HepG2 (cell line): ENCODE results near the gene ACSL5. TPM values are rescaled to one million over a fixed set of nuclear protein-coding genes. Genes with fewer than 3 reads are reported as not detected.
"Not testable (repeated sequence)": the region's sequence is repeated elsewhere in the genome, so short reads cannot be mapped to it uniquely, and the experiment has no call there.

Experiments
- ATAC-seq: fragments of 200-7000 bp; cut with Tn5 transposase; 3 replicates; pipeline ENCODE4 v1.9.1; 2020; ENCODE audit warnings: mild to moderate bottlenecking, moderate library complexity
- BruUV-seq: library from RNA; stranded (reverse); fragments of 400-500 nt; replicated peaks from 2 replicates; lab custom pipeline; 2021; lab: Mats Ljungman, UMichigan
- CTCF ChIA-PET: fragments of 300-600 bp; formaldehyde crosslinking; extraction: SDS; loops from one replicate; lab custom pipeline; 2021; ENCODE audit warnings: low total read pairs, inconsistent platforms, low intra/inter-chr PET ratio; lab: Yijun Ruan, JAX
- POLR2A ChIA-PET: fragments of 350-600 bp; sonication (Branson Sonifier 250); formaldehyde crosslinking; loops from one replicate; lab custom pipeline; 2020; ENCODE audit warnings: antibody characterized with exemption, inconsistent platforms; lab: Yijun Ruan, JAX
- DNase-seq: peaks from one replicate; pipeline ENCODE4 v3.0.0-alpha.2; 2015; ENCODE audit warnings: low spot score
- FAIRE-seq: peaks from 3 replicates; lab custom pipeline; 2011; peaks lifted over from hg19 to GRCh38; lab: Jason Lieb, UNC
- H2AFZ ChIP-seq: one replicate; pipeline ENCODE4 v1.6.1; 2011; ENCODE audit warnings: low read length, inconsistent platforms
- H3K27ac ChIP-seq: fragments of 300-600 bp; 3 replicates; pipeline ENCODE4 v1.8.0; 2011; ENCODE audit warnings: mixed run types, mild to moderate bottlenecking, mixed read lengths, low read length, inconsistent platforms; ENCODE audit not compliant: insufficient read depth; ENCODE audit errors: extremely low read length
- H3K27me3 ChIP-seq, 2 experiments: fragments of 200-600 bp in 1 of 2; 2 replicates in 1 of 2; 3 replicates in 1 of 2; pipeline versions ENCODE4 v1.6.0 to v1.8.0; 2011; ENCODE audit warnings: low read length in 2 of 2, mild to moderate bottlenecking in 2 of 2, moderate library complexity in 2 of 2, inconsistent platforms in 1 of 2; ENCODE audit not compliant: insufficient read depth in 2 of 2, control insufficient read depth in 1 of 2
- H3K36me3 ChIP-seq, 2 experiments: fragments of 200-600 bp in 1 of 2; replicated peaks in 1 of 2; 2 replicates in 1 of 2; 3 replicates in 1 of 2; pipeline versions ENCODE4 v1.5.1 to v1.8.0; 2011; ENCODE audit warnings: low read length in 2 of 2, inconsistent platforms in 1 of 2; ENCODE audit not compliant: insufficient read depth in 2 of 2, control insufficient read depth in 1 of 2
- H3K4me1 ChIP-seq: 2 replicates; pipeline ENCODE4 v1.5.1; 2012; ENCODE audit warnings: low read length, inconsistent platforms; ENCODE audit not compliant: insufficient read depth
- H3K4me2 ChIP-seq: 2 replicates; pipeline ENCODE4 v1.6.0; 2011; ENCODE audit warnings: low read depth, low read length, inconsistent platforms
- H3K4me3 ChIP-seq, 3 experiments: fragments of 200-600 bp in 1 of 3; sonication (generic), shearing (Covaris generic) in 1 of 3; replicated peaks in 1 of 3; 2 replicates each; pipeline ENCODE4 v1.5.1; 2011 to 2016; ENCODE audit warnings: low read length in 3 of 3, inconsistent platforms in 2 of 3, low read depth in 2 of 3, mild to moderate bottlenecking in 2 of 3, control low read depth in 1 of 3, mixed read lengths in 1 of 3; ENCODE audit not compliant: insufficient read depth in 1 of 3
- H3K79me2 ChIP-seq: one replicate; pipeline ENCODE4 v1.6.1; 2011; ENCODE audit warnings: low read length, inconsistent platforms; ENCODE audit not compliant: insufficient read depth
- H3K9ac ChIP-seq: 2 replicates; pipeline ENCODE4 v1.6.0; 2011; ENCODE audit warnings: mild to moderate bottlenecking, low read depth, low read length, inconsistent platforms; ENCODE audit not compliant: insufficient read depth
- H3K9me3 ChIP-seq: 2 replicates; pipeline ENCODE4 v1.5.1; 2012; ENCODE audit warnings: mild to moderate bottlenecking, low read length
- H4K20me1 ChIP-seq: 2 replicates; pipeline ENCODE4 v1.6.0; 2011; ENCODE audit warnings: inconsistent platforms, mild to moderate bottlenecking, low read length, moderate library complexity; ENCODE audit not compliant: insufficient read depth
- GLI4 ChIP-seq: sonication (generic); formaldehyde crosslinking; IDR thresholded peaks from 2 replicates; pipeline ENCODE4 v1.5.1; 2020; ENCODE audit warnings: missing genetic modification reagents, mild to moderate bottlenecking, moderate library complexity, borderline replicate concordance
- HMGA1 ChIP-seq: sonication (generic); formaldehyde crosslinking; conservative IDR thresholded peaks from 2 replicates; pipeline ENCODE4 v1.4.0; 2020; ENCODE audit warnings: missing genetic modification reagents
- NFYB ChIP-seq: sonication (generic); formaldehyde crosslinking; IDR thresholded peaks from 2 replicates; pipeline ENCODE4 v1.4.0; 2020; ENCODE audit warnings: missing genetic modification reagents
- NFYC ChIP-seq: IDR thresholded peaks from 2 replicates; pipeline ENCODE4 v1.6.1; 2016; ENCODE audit warnings: missing genetic modification reagents, missing compliant biosample characterization
- U2AF1 ChIP-seq: fragments of 200-400 bp; formaldehyde crosslinking; optimal IDR thresholded peaks from 2 replicates; pipeline ENCODE3; 2017; ENCODE audit warnings: mild to moderate bottlenecking, low read depth, low read length
- ZMYM4 ChIP-seq: sonication (generic); formaldehyde crosslinking; IDR thresholded peaks from 2 replicates; pipeline ENCODE4 v1.8.1; 2023; ENCODE audit warnings: mild to moderate bottlenecking, missing genetic modification reagents
- ZNF17 ChIP-seq: sonication (generic); formaldehyde crosslinking; IDR thresholded peaks from 2 replicates; pipeline ENCODE4 v1.5.0; 2020; ENCODE audit warnings: mild to moderate bottlenecking, missing genetic modification reagents
- ZNF503 ChIP-seq: sonication (generic); formaldehyde crosslinking; IDR thresholded peaks from 2 replicates; pipeline ENCODE4 v1.4.0; 2020; ENCODE audit warnings: missing genetic modification reagents
- ZNF558 ChIP-seq: sonication (generic); formaldehyde crosslinking; IDR thresholded peaks from 2 replicates; pipeline ENCODE4 v1.9.0; 2022; ENCODE audit warnings: mild to moderate bottlenecking, missing genetic modification reagents, borderline replicate concordance
- ZNF629 ChIP-seq: sonication (generic); formaldehyde crosslinking; conservative IDR thresholded peaks from 2 replicates; pipeline ENCODE4 v1.5.0; 2020; ENCODE audit warnings: missing genetic modification reagents
- ZNF703 ChIP-seq: sonication (generic); formaldehyde crosslinking; IDR thresholded peaks from 2 replicates; pipeline ENCODE4 v1.5.1; 2020; ENCODE audit warnings: missing genetic modification reagents, mild to moderate bottlenecking, moderate library complexity, borderline replicate concordance
- WGBS: methylation state at CpG from one replicate; pipeline ENCODE4 v1.1.6; 2017; ENCODE audit warnings: low lambda C conversion rate; 5-methylcytosine and 5-hydroxymethylcytosine counted together
- in situ Hi-C: cut with HindIII; loops from 2 replicates; pipeline ENCODE4 v1.10.0; 2017; ENCODE audit warnings: low pct_unique_long_range_greater_than_20kb; ENCODE audit not compliant: extremely low pct_ligation_motif_present
- intact Hi-C: fragments of 100-400 bp; cut with micrococcal nuclease; formaldehyde crosslinking; loops from one replicate; pipeline ENCODE4 v1.10.0; 2022; ENCODE audit not compliant: unreplicated experiment
- polyA plus RNA-seq, 8 experiments: library from polyadenylated mRNA; depleted of rRNA in 3 of 8; stranded (reverse) in 7 of 8; unstranded in 1 of 8; fragments of >200 nt; fragmentation: Illumina TruSeq in 4 of 8; extraction: Trizol in 4 of 8; gene quantifications; 2 replicates each; pipeline versions ENCODE4 v1.2.1 to v1.2.3, GENCODE V29; 2011 to 2016; ENCODE audit warnings: low read depth in 4 of 8, missing spikeins in 1 of 8, mixed read lengths in 1 of 8; ENCODE audit not compliant: insufficient read depth in 1 of 8
- total RNA-seq, 5 experiments: library from RNA; depleted of rRNA; stranded (reverse); fragments of >200 nt; fragmentation: Illumina TruSeq; extraction: Trizol; gene quantifications; 2 replicates each; pipeline ENCODE4 v1.2.3, GENCODE V29; 2016; ENCODE audit warnings: low read depth in 1 of 5
- TF ChIP-seq, protein P1 (sequence below): sonication (generic); formaldehyde crosslinking; IDR thresholded peaks from 2 replicates; pipeline ENCODE4 v1.8.0; 2022; ENCODE audit warnings: low read depth, missing genetic modification reagents

Gene ACSL5
- total and polyA plus RNA-seq, 2 of the 13 experiments (the other 11 are each of a cell fraction or from before 2014, with no cell fraction given) = 56.4 to 82.5 TPM

DNA sequence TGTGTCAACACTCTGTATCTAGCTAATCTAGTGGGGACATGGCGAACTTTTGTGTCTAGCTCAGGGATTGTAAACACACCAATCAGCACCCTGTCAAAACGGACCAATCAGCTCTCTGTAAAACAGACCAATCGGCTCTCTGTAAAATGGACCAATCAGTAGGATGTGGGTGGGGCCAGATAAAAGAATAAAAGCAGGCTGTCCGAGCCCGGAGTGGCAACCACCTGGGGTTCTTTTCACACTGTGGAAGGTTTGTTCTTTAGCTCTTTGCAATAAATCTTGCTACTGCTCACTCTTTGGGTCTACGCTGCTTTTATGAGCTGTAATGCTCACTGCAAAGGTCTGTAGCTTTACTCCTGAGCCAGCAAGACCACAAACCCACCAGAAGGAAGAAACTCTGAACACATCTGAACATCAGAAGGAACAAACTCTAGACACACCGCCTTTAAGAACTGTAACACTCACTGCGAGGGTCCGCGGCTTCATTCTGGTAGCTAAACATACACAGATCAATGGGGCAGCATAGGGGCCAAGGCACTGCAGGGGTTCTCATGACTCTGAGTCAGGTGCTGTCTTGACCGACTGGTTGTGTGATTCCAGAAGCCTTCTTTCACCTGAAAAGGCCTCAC is 1.6 kb upstream of the ACSL5 start:
- H3K27me3 ChIP-seq, H3K36me3 ChIP-seq, H3K9me3 ChIP-seq, in situ Hi-C loops, H3K4me3 ChIP-seq, H2AFZ ChIP-seq, CTCF ChIA-PET, FAIRE-seq, H3K9ac ChIP-seq, DNase-seq, H3K4me2 ChIP-seq, BruUV-seq, H3K27ac ChIP-seq, ATAC-seq, H4K20me1 ChIP-seq: not testable (repeated sequence)
- intact Hi-C loops = loop anchor here (5.0 kb wide), 1 partner anchor 40 kb away; no protein-coding TSS in a partner anchor
- TF ChIP-seq ZMYM4 = peak; percentile 29; the same call in 1 of the 2 replicates
- TF ChIP-seq NFYC (CRISPR knock-in tag) = peak; percentile 47; the same call in 1 of the 2 replicates
- TF ChIP-seq NFYB = peak; percentile 69; the same call in 1 of the 2 replicates
- Histone ChIP-seq H3K4me1 (peaks cover 52% of the 10 kb centered on the region), H3K79me2 (peaks cover 32% of the 10 kb centered on the region)
- WGBS = 98% methylated on average over 10 of the region's 11 CpGs
- POLR2A ChIA-PET = interaction anchor here (1.0 to 1.7 kb wide), 3 partner anchors 10 to 21 kb away, joined by 3 to 5 read pairs (median 3); no protein-coding TSS in a partner anchor

DNA sequence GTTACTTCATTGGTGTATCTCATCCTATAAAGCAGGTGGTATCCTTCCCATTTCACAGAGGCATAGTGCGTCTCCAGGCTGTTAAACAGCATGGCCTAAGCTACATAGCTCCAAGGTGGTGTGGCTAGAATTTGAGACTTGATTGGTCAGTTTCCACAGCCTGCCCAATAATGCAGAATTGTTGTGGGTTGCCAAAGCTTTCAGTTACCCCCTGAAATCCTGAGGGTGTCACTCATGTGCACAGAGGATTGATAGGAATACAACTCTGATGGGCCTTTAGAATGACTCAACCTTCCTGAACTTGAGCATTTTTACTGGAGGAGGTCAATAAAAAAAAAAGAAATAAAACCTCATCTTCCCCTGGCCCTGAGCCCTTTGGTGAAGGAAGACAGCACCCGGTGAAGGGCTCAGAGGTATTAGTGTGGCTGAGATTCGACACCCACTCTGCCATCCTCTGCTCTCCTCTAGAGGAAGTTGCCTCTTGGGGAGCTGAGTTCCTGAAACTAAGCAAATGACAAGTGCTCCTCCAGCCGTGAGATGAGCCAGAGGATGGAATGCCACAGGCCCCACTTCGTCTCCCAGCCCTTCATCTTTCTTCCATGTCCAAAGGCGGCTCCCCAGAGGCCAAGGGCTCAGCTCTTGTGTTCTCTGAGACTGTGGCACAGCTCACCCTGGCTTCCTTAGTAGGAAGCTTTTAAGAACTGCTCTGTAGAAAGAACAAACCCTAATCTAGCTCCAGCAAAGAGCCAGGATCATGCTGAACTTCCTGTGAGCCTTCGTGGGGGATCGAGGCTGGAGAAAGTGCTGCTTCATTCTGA is 1.0 kb downstream of the ACSL5 start:
- Histone ChIP-seq H3K4me1 (peaks cover 76% of the 10 kb centered on the region), H3K79me2 (peaks cover 45% of the 10 kb centered on the region), H3K9me3 (no peaks in the 10 kb centered on the region), H4K20me1 (no peaks in the 10 kb centered on the region), H3K4me3 (peak overlapping the region; percentile 69 to 72 (median 72)), H3K27me3 (no peaks in the 10 kb centered on the region; a peak in 1 of 5 replicates), H3K27ac (peak overlapping the region; percentile 80), H2AFZ (no peak overlapping the region), H3K36me3 (no peaks in the 10 kb centered on the region; a peak in 1 of 5 replicates), H3K4me2 (peak overlapping the region; percentile 86), H3K9ac (peak overlapping the region; percentile 76)
- ATAC-seq = peak; percentile 46
- intact Hi-C loops (loop anchor here (2.0 to 5.0 kb wide), 2 partner anchors 20 to 43 kb away; no protein-coding TSS in a partner anchor), in situ Hi-C loops (no loop called here)
- DNase-seq = peak; percentile 59
- no peak for FAIRE-seq
- BruUV-seq = no TSS peak
- ChIA-PET CTCF (no interaction called here), POLR2A (interaction anchor here (0.7 to 3.9 kb wide), 12 partner anchors 9 to 149 kb away, joined by 3 to 55 read pairs (median 6); partner anchors contain the start of gene ZDHHC6)
- whole genome bisulfite sequencing = 10% methylated on average over 7 of the region's 8 CpGs
- TF ChIP-seq ZNF17 (CRISPR knock-in tag) (no peak), U2AF1 (no peak), ZNF629 (CRISPR knock-in tag) (peak; percentile 64; the same call in 1 of the 2 replicates), ZNF558 (0 out of 2 replicates have a peak, but pooled peaks have one; percentile 50), HMGA1 (CRISPR knock-in tag) (no peak), GLI4 (CRISPR knock-in tag) (no peak), ZNF703 (CRISPR knock-in tag) (no peak), ZNF503 (no peak)
- TF ChIP-seq, protein P1, sequence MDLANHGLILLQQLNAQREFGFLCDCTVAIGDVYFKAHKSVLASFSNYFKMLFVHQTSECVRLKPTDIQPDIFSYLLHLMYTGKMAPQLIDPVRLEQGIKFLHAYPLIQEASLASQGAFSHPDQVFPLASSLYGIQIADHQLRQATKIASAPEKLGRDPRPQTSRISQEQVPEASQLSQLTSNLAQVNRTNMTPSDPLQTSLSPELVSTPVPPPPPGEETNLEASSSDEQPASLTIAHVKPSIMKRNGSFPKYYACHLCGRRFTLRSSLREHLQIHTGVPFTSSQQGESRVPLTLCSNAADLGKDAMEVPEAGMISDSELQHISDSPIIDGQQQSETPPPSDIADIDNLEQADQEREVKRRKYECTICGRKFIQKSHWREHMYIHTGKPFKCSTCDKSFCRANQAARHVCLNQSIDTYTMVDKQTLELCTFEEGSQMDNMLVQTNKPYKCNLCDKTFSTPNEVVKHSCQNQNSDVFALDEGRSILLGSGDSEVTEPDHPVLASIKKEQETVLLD (CRISPR knock-in tag) = no peak
